Liver (tissue), 9 donors: ENCODE results near the gene ASTN1. TPM values are rescaled to one million over a fixed set of nuclear protein-coding genes. Genes with fewer than 3 reads are reported as not detected.

ENCODE experiments used
- DNase-seq: peaks from one replicate; pipeline ENCODE4 v3.0.0-alpha.2; 2017; ENCODE audit warnings: low spot score
- H3K27ac ChIP-seq, 2 donors: one replicate each; pipeline ENCODE4 v1.7.0; 2013; ENCODE audit warnings: inconsistent platforms in 2 of 2, low read length in 2 of 2, control low read depth in 1 of 2, low read depth in 1 of 2, mild to moderate bottlenecking in 1 of 2
- H3K27me3 ChIP-seq, 4 donors: one replicate each; pipeline versions ENCODE4 v1.6.1 to v1.7.0; 2013; ENCODE audit warnings: low read length in 3 of 4, inconsistent platforms in 1 of 4, mild to moderate bottlenecking in 1 of 4, moderate library complexity in 1 of 4; ENCODE audit not compliant: control insufficient read depth in 4 of 4, insufficient read depth in 4 of 4
- H3K36me3 ChIP-seq, 4 donors: one replicate each; pipeline versions ENCODE4 v1.6.1 to v1.7.0; 2013; ENCODE audit warnings: low read length in 3 of 4, mild to moderate bottlenecking in 3 of 4, low read depth in 1 of 4, moderate library complexity in 1 of 4; ENCODE audit not compliant: control insufficient read depth in 4 of 4, insufficient read depth in 3 of 4
- H3K4me1 ChIP-seq, 4 donors: one replicate each; pipeline versions ENCODE4 v1.6.1 to v1.7.0; 2013; ENCODE audit warnings: low read length in 3 of 4, mild to moderate bottlenecking in 3 of 4, moderate library complexity in 1 of 4; ENCODE audit not compliant: control insufficient read depth in 4 of 4, insufficient read depth in 4 of 4
- H3K4me3 ChIP-seq, 3 donors: one replicate each; pipeline versions ENCODE4 v1.6.1 to v1.7.0; 2013; ENCODE audit warnings: low read length in 3 of 3, control low read depth in 1 of 3, low read depth in 1 of 3, mild to moderate bottlenecking in 1 of 3
- H3K9ac ChIP-seq, 2 donors: one replicate each; pipeline ENCODE4 v1.7.0; 2013; ENCODE audit warnings: low read length in 2 of 2, mild to moderate bottlenecking in 2 of 2, moderate library complexity in 2 of 2, control low read depth in 1 of 2, low read depth in 1 of 2
- H3K9me3 ChIP-seq, 4 donors: one replicate each; pipeline versions ENCODE4 v1.6.1 to v1.7.0; 2013; ENCODE audit warnings: low read length in 3 of 4; ENCODE audit not compliant: control insufficient read depth in 4 of 4
- ATF3 ChIP-seq: IDR thresholded peaks from 2 replicates; pipeline ENCODE4 v1.6.1; 2016; ENCODE audit warnings: antibody characterized with exemption
- CTCF ChIP-seq: fragments of 150-350 bp; IDR thresholded peaks from 2 replicates; pipeline ENCODE4 v1.5.1; 2017; ENCODE audit warnings: improper control_type of control experiment, low read depth, low read length; ENCODE audit not compliant: missing input control
- EGR1 ChIP-seq, 2 donors: IDR thresholded peaks; 2 replicates each; pipeline ENCODE4 v1.6.1; 2016 to 2018; ENCODE audit warnings: antibody characterized with exemption in 2 of 2, low read depth in 2 of 2
- FOXA1 ChIP-seq: IDR thresholded peaks from 2 replicates; pipeline ENCODE4 v1.6.1; 2016; ENCODE audit warnings: antibody characterized with exemption
- FOXA2 ChIP-seq: IDR thresholded peaks from 2 replicates; pipeline ENCODE4 v1.6.1; 2016; ENCODE audit warnings: antibody characterized with exemption
- GABPA ChIP-seq, 2 donors: IDR thresholded peaks in 1 of 2; conservative IDR thresholded peaks in 1 of 2; 2 replicates each; pipeline ENCODE4 v1.6.1; 2016; ENCODE audit warnings: antibody characterized with exemption in 2 of 2, mild to moderate bottlenecking in 1 of 2, moderate library complexity in 1 of 2
- HNF4A ChIP-seq, 2 donors: conservative IDR thresholded peaks; 2 replicates each; pipeline ENCODE4 v1.6.1; 2016; ENCODE audit warnings: antibody characterized with exemption in 2 of 2, mild to moderate bottlenecking in 2 of 2
- HNF4G ChIP-seq: IDR thresholded peaks from 2 replicates; pipeline ENCODE4 v1.6.1; 2016; ENCODE audit warnings: antibody characterized with exemption
- JUND ChIP-seq, 2 donors: IDR thresholded peaks; 2 replicates each; pipeline ENCODE4 v1.6.1; 2016; ENCODE audit warnings: antibody characterized with exemption in 2 of 2
- MAX ChIP-seq: IDR thresholded peaks from 2 replicates; pipeline ENCODE4 v1.6.1; 2016; ENCODE audit warnings: antibody characterized with exemption
- NR2F2 ChIP-seq: IDR thresholded peaks from 2 replicates; pipeline ENCODE4 v1.6.1; 2016; ENCODE audit warnings: antibody characterized with exemption
- REST ChIP-seq: IDR thresholded peaks from 2 replicates; pipeline ENCODE4 v1.6.1; 2016; ENCODE audit warnings: antibody characterized with exemption, mild to moderate bottlenecking
- RXRA ChIP-seq, 2 donors: IDR thresholded peaks; 2 replicates each; pipeline ENCODE4 v1.6.1; 2017 to 2018; ENCODE audit warnings: antibody characterized with exemption in 2 of 2, mild to moderate bottlenecking in 1 of 2
- SP1 ChIP-seq: IDR thresholded peaks from 2 replicates; pipeline ENCODE4 v1.6.1; 2018; ENCODE audit warnings: antibody characterized with exemption, mild to moderate bottlenecking
- TAF1 ChIP-seq: conservative IDR thresholded peaks from 2 replicates; pipeline ENCODE4 v1.6.1; 2016; ENCODE audit warnings: antibody characterized with exemption, mild to moderate bottlenecking
- YY1 ChIP-seq: IDR thresholded peaks from 2 replicates; pipeline ENCODE4 v1.6.1; 2016; ENCODE audit warnings: antibody characterized with exemption, mild to moderate bottlenecking
- ZBTB33 ChIP-seq: IDR thresholded peaks from 2 replicates; pipeline ENCODE4 v1.6.1; 2016; ENCODE audit warnings: antibody characterized with exemption
- WGBS: extraction: QIAGEN DNeasy Blood & Tissue Kit; methylation state at CpG from one replicate; pipeline ENCODE4 v1.1.7; 2013; 5-methylcytosine and 5-hydroxymethylcytosine counted together
- polyA plus RNA-seq, 2 donors: library from polyadenylated mRNA; stranded (reverse) in 1 of 2; unstranded in 1 of 2; fragments of 200-250 nt in 1 of 2; fragments of >200 nt in 1 of 2; fragmentation: Nextera tagmentation in 1 of 2; extraction: Ambion mirVana in 1 of 2; gene quantifications; one replicate each; pipeline versions ENCODE4 v1.2.1 to v1.2.3, GENCODE V29; 2013 to 2015
- total RNA-seq, 2 donors: library from RNA; depleted of rRNA; stranded (reverse); fragments of >200 nt; gene quantifications; one replicate each; pipeline ENCODE4 v1.2.3, GENCODE V29; 2014
- donor health status: healthy.
- donor health status: healthy.
- donor health status: healthy.
- donor health status: healthy.
- donor health status: healthy.

The ASTN1 gene
- total and polyA plus RNA-seq, 4 donors: 0.10 to 0.28 (median 0.18) TPM

GRCh38 chr1:176877557-176877956, 287.0 kb downstream of the ASTN1 start:
- 67% methylated on average over 3 of the region's 3 CpGs for WGBS
- TF ChIP-seq FOXA2: no peak
- no peak for TF ChIP-seq TAF1
- no peak for TF ChIP-seq ZBTB33
- no peak for TF ChIP-seq YY1
- no peak for TF ChIP-seq GABPA (IDR thresholded peaks at IDR 0.05 in 1 of 2, conservative IDR thresholded peaks at IDR 0.05 in 1 of 2)
- no peak for TF ChIP-seq MAX
- no peak for TF ChIP-seq CTCF
- TF ChIP-seq SP1: no peak
- no peak for TF ChIP-seq ATF3
- TF ChIP-seq REST: no peak
- no peak for TF ChIP-seq HNF4G
- no peaks in the 10 kb centered on the region for H3K4me1 ChIP-seq

GRCh38 chr1:176876966-176877515, 287.5 kb downstream of the ASTN1 start:
- Histone ChIP-seq H3K36me3 (no peaks in the 10 kb centered on the region), H3K9ac (no peak overlapping the region), H3K4me1 (no peaks in the 10 kb centered on the region), H3K27ac (no peak overlapping the region), H3K27me3 (no peaks in the 10 kb centered on the region), H3K9me3 (no peaks in the 10 kb centered on the region), H3K4me3 (no peak overlapping the region)
- WGBS: 82% methylated on average over 4 of the region's 4 CpGs
- DNase-seq: no peak
- no peak for TF ChIP-seq HNF4G
- no peak for TF ChIP-seq SP1
- TF ChIP-seq JUND (IDR thresholded peaks at IDR 0.05): no peak
- TF ChIP-seq HNF4A (conservative IDR thresholded peaks at IDR 0.05): no peak
- no peak for TF ChIP-seq TAF1
- TF ChIP-seq NR2F2: no peak
- TF ChIP-seq CTCF: no peak
- no peak for TF ChIP-seq FOXA2
- no peak for TF ChIP-seq EGR1 (IDR thresholded peaks at IDR 0.05; ENCODE audit: low read depth in 2 of 2)
- no peak for TF ChIP-seq REST
- TF ChIP-seq GABPA (IDR thresholded peaks at IDR 0.05 in 1 of 2, conservative IDR thresholded peaks at IDR 0.05 in 1 of 2): no peak
- no peak for TF ChIP-seq RXRA (IDR thresholded peaks at IDR 0.05)
- no peak for TF ChIP-seq FOXA1
- no peak for TF ChIP-seq ATF3
- TF ChIP-seq YY1: no peak

More at GRCh38 chr1:176877557-176877956, 287.0 kb downstream of the ASTN1 start:
- Histone ChIP-seq H3K27me3 (no peaks in the 10 kb centered on the region), H3K4me3 (no peak overlapping the region), H3K9ac (no peak overlapping the region), H3K9me3 (no peaks in the 10 kb centered on the region), H3K36me3 (no peaks in the 10 kb centered on the region), H3K27ac (no peak overlapping the region)
- no peak for DNase-seq
